WERI-Rb-1 (cell line): ENCODE data around the gene UROD.
"Not testable (repeated sequence)": the region's sequence is repeated elsewhere in the genome, so short reads cannot be mapped to it uniquely, and the experiment has no call there.

ENCODE experiments used
- DNase-seq: peaks from one replicate; pipeline ENCODE4 v3.0.0-alpha.2; 2020
- H3K27ac ChIP-seq: fragments of 250-450 bp; sonication (Bioruptor Pico); 2 replicates; pipeline ENCODE4 v1.5.1; 2020; ENCODE audit warnings: mild to moderate bottlenecking, moderate library complexity
- H3K27me3 ChIP-seq: fragments of 250-450 bp; sonication (Bioruptor Pico); 2 replicates; pipeline ENCODE4 v1.5.1; 2021; ENCODE audit warnings: mild to moderate bottlenecking, low read depth, moderate library complexity; ENCODE audit not compliant: insufficient read depth, severe bottlenecking
- H3K36me3 ChIP-seq: fragments of 250-450 bp; sonication (Bioruptor Pico); 2 replicates; pipeline ENCODE4 v1.5.1; 2020; ENCODE audit warnings: mild to moderate bottlenecking, moderate library complexity
- H3K4me3 ChIP-seq: 2 replicates; pipeline ENCODE4 v1.5.1; 2011; ENCODE audit warnings: low read depth, mild to moderate bottlenecking, control low read depth, low read length
- H3K9me3 ChIP-seq: fragments of 250-450 bp; sonication (Bioruptor Pico); 2 replicates; pipeline ENCODE4 v1.5.1; 2021; ENCODE audit warnings: mild to moderate bottlenecking, moderate library complexity; ENCODE audit not compliant: severe bottlenecking
- CTCF ChIP-seq: IDR thresholded peaks from 2 replicates; pipeline ENCODE4 v1.5.1; 2011; ENCODE audit warnings: low read depth, mild to moderate bottlenecking, control low read depth, inconsistent platforms, low read length

Gene UROD

GRCh38 chr1:44999232-44999631, 12.8 kb upstream of the UROD start:
- peaks cover 18% of the 10 kb centered on the region for H3K36me3 ChIP-seq
- no peak overlapping the region for H3K27ac ChIP-seq
- no peak for DNase-seq
- TF ChIP-seq CTCF = no peak
- H3K4me3 ChIP-seq = no peak overlapping the region
- no peaks in the 10 kb centered on the region for H3K9me3 ChIP-seq
- H3K27me3 ChIP-seq = no peaks in the 10 kb centered on the region

GRCh38 chr1:45001011-45001481, 11.0 kb upstream of the UROD start:
- DNase-seq = no peak
- Histone ChIP-seq H3K27me3 (no peaks in the 10 kb centered on the region), H3K9me3 (no peaks in the 10 kb centered on the region), H3K36me3 (peaks cover 33% of the 10 kb centered on the region), H3K4me3 (no peak overlapping the region), H3K27ac (no peak overlapping the region)
- no peak for TF ChIP-seq CTCF

- not testable (repeated sequence) for H3K9me3 ChIP-seq, H3K27me3 ChIP-seq, H3K4me3 ChIP-seq, DNase-seq, H3K27ac ChIP-seq
- H3K36me3 ChIP-seq = peaks cover 35% of the 10 kb centered on the region
Measured at GRCh38 chr1:45001576-45001975, 10.5 kb upstream of the UROD start.

- no peaks in the 10 kb centered on the region for H3K9me3 ChIP-seq
- no peak overlapping the region for H3K4me3 ChIP-seq
- H3K27me3 ChIP-seq = no peaks in the 10 kb centered on the region
- DNase-seq = no peak
- TF ChIP-seq CTCF = no peak
- peaks cover 49% of the 10 kb centered on the region for H3K36me3 ChIP-seq
- no peak overlapping the region for H3K27ac ChIP-seq
Measured at GRCh38 chr1:45002650-45003645, 9.1 kb upstream of the UROD start.

GRCh38 chr1:45003741-45004140, 8.3 kb upstream of the UROD start:
- Histone ChIP-seq H3K27ac (no peak overlapping the region), H3K4me3 (no peak overlapping the region), H3K9me3 (no peaks in the 10 kb centered on the region), H3K27me3 (no peaks in the 10 kb centered on the region), H3K36me3 (peaks cover 55% of the 10 kb centered on the region)
- no peak for DNase-seq
- no peak for TF ChIP-seq CTCF

GRCh38 chr1:45004281-45004920, 7.7 kb upstream of the UROD start:
- no peaks in the 10 kb centered on the region for H3K27me3 ChIP-seq
- no peak for TF ChIP-seq CTCF
- H3K27ac ChIP-seq = no peak overlapping the region
- no peak overlapping the region for H3K4me3 ChIP-seq
- DNase-seq = no peak
- H3K9me3 ChIP-seq = no peaks in the 10 kb centered on the region
- peaks cover 62% of the 10 kb centered on the region for H3K36me3 ChIP-seq
